Sigmoid colon (tissue), 7 donors: ENCODE results near the gene YWHAG. TPM values are rescaled to one million over a fixed set of nuclear protein-coding genes. Genes with fewer than 3 reads are reported as not detected.
"Not testable (repeated sequence)": the region's sequence is repeated elsewhere in the genome, so short reads cannot be mapped to it uniquely, and the experiment has no call there.

Experiments
- DNase-seq: peaks from one replicate; pipeline ENCODE4 v3.0.0-alpha.2; 2019
- H3K27ac ChIP-seq, 4 donors: fragments of 200-600 bp; sonication (generic); one replicate each; pipeline ENCODE4 v1.5.1; 2016 to 2019; ENCODE audit warnings: mild to moderate bottlenecking in 1 of 4
- H3K27me3 ChIP-seq, 3 donors: fragments of 200-600 bp; sonication (generic); one replicate each; pipeline ENCODE4 v1.5.1; 2019; ENCODE audit warnings: mild to moderate bottlenecking in 1 of 3
- H3K36me3 ChIP-seq, 4 donors: fragments of 200-600 bp; sonication (generic); one replicate each; pipeline ENCODE4 v1.5.1; 2016 to 2019
- H3K4me1 ChIP-seq, 4 donors: fragments of 200-600 bp; sonication (generic); one replicate each; pipeline ENCODE4 v1.5.1; 2017 to 2019
- H3K4me3 ChIP-seq, 4 donors: fragments of 200-600 bp; sonication (generic); one replicate each; pipeline ENCODE4 v1.5.1; 2017 to 2019; ENCODE audit warnings: mild to moderate bottlenecking in 2 of 4, moderate library complexity in 1 of 4
- H3K9me3 ChIP-seq, 4 donors: fragments of 200-600 bp in 3 of 4; sonication (generic) in 3 of 4; one replicate each; pipeline versions ENCODE4 v1.5.1 to v1.6.1; 2013 to 2019
- EP300 ChIP-seq, 4 donors: sonication (generic); formaldehyde crosslinking; IDR thresholded peaks; one replicate each; pipeline ENCODE4 v1.6.1; 2017; ENCODE audit warnings: antibody characterized with exemption in 4 of 4
- POLR2A ChIP-seq, 2 donors: fragments of 450-650 bp; IDR thresholded peaks; one replicate each; pipeline ENCODE4 v1.6.1; 2016; ENCODE audit warnings: antibody characterized with exemption in 2 of 2, mild to moderate bottlenecking in 2 of 2, moderate library complexity in 2 of 2
- POLR2AphosphoS5 ChIP-seq, 4 donors: sonication (generic); formaldehyde crosslinking; IDR thresholded peaks; one replicate each; pipeline ENCODE4 v1.6.1; 2017; ENCODE audit warnings: antibody characterized with exemption in 4 of 4
- WGBS, 2 donors: extraction: QIAGEN DNeasy Blood & Tissue Kit; methylation state at CpG; one replicate each; pipeline ENCODE4 v1.1.7; 2013; 5-methylcytosine and 5-hydroxymethylcytosine counted together
- intact Hi-C: fragments of 100-400 bp; cut with DNase I; formaldehyde crosslinking; loops from one replicate; pipeline ENCODE4 v1.15.1; 2023
- polyA plus RNA-seq, 3 donors: library from polyadenylated mRNA; stranded (reverse); fragments of 200-250 nt; gene quantifications; one replicate each; pipeline ENCODE4 v1.2.3, GENCODE V29; 2013
- total RNA-seq, 4 donors: library from RNA; depleted of rRNA; stranded (reverse); fragments of >200 nt; gene quantifications; one replicate each; pipeline ENCODE4 v1.1.0, GENCODE V29; 2016
- TF ChIP-seq, protein P1 (sequence below), 4 experiments: fragments of 450-650 bp in 3 of 4; fragments of 200-600 bp in 1 of 4; IDR thresholded peaks; one replicate each; pipeline ENCODE4 v1.5.1; 2016 to 2019; ENCODE audit warnings: antibody characterized with exemption in 4 of 4, mild to moderate bottlenecking in 3 of 4, moderate library complexity in 2 of 4
- donor health status: healthy with polysubstance abuse.
- donor health status: Bipolar disorder and iron deficiency.
- donor health status: healthy.

YWHAG gene
- total and polyA plus RNA-seq, 7 donors: 42.5 to 64.0 (median 54.2) TPM

DNA sequence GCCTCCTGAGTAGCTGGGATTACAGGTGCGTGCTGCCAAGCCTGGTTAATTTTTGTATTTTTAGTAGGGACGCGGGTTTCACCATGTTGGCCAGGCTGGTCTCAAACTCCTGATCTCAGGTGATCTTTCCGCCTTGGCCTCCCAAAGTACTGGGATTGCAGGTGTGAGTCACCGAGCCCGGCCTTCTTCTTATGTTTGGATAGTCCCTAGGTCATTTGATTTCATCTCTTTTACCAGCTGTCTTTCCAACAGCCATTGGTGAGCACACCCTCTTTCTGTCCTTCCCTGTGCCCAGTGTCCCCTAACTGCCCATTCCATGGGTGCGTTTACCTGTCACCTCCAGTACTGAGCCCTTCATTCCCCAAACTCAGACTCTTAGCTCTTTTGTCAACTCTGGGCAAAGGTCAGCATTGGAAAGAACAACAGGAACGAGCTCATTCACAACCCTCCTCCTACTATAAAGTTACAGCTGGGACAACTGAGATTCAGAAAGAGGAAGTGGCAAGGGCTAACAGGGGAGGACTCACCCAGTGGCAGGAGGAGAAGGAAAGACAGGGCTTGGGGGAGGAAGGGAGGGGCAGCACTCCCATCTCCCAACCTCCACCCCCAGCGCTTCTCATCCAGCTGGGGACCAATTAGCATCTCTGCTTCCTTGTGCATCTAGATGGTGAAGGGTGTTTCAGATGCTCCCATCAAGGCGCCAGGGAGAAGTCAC, 45.1 kb upstream of the YWHAG start:
- no peak for DNase-seq
- intact Hi-C loops: no loop called here

DNA sequence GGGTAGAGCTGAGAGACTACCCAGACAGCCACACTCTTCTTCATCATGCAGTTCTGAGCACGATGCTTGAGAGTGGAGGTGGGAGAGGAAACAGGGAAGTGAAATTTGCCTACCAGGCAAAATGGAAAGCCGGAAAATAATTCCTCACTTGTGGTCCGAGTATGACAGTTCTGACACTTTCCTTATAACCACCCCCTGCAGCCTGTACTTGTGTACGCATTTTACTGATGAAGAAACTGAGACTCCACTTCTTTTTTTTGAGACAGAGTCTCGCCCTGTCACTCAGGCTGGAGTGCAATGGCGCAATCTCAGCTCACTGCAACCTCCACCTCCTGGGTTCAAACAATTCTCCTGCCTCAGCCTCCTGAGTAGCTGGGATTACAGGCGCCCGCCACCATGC, 44.3 kb upstream of the YWHAG start:
- H3K27me3 ChIP-seq, H3K36me3 ChIP-seq, DNase-seq, intact Hi-C loops, H3K4me3 ChIP-seq, H3K4me1 ChIP-seq, H3K9me3 ChIP-seq: not testable (repeated sequence)
- peak overlapping the region in 2 of 4 donors; percentile 21 to 42 for H3K27ac ChIP-seq
- 87 to 88% methylated on average over 8 of the region's 8 CpGs for WGBS, 2 donors

More for the DNA sequence above, 45.1 kb upstream of the YWHAG start:
- TF ChIP-seq POLR2AphosphoS5 (IDR thresholded peaks at IDR 0.05) (no peak), POLR2A (IDR thresholded peaks at IDR 0.05) (no peak), EP300 (IDR thresholded peaks at IDR 0.05) (no peak)
- TF ChIP-seq, protein P1, sequence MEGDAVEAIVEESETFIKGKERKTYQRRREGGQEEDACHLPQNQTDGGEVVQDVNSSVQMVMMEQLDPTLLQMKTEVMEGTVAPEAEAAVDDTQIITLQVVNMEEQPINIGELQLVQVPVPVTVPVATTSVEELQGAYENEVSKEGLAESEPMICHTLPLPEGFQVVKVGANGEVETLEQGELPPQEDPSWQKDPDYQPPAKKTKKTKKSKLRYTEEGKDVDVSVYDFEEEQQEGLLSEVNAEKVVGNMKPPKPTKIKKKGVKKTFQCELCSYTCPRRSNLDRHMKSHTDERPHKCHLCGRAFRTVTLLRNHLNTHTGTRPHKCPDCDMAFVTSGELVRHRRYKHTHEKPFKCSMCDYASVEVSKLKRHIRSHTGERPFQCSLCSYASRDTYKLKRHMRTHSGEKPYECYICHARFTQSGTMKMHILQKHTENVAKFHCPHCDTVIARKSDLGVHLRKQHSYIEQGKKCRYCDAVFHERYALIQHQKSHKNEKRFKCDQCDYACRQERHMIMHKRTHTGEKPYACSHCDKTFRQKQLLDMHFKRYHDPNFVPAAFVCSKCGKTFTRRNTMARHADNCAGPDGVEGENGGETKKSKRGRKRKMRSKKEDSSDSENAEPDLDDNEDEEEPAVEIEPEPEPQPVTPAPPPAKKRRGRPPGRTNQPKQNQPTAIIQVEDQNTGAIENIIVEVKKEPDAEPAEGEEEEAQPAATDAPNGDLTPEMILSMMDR (IDR thresholded peaks at IDR 0.05): no peak
- Histone ChIP-seq H3K4me1 (no peaks in the 10 kb centered on the region), H3K4me3 (no peak overlapping the region), H3K36me3 (no peaks in the 10 kb centered on the region), H3K27me3 (no peaks in the 10 kb centered on the region), H3K27ac (peak overlapping the region in 3 of 4 donors; percentile 8 to 45 (median 42)), H3K9me3 (no peaks in the 10 kb centered on the region)
- WGBS, 2 donors: 40 to 73% methylated on average over 10 of the region's 10 CpGs

DNA sequence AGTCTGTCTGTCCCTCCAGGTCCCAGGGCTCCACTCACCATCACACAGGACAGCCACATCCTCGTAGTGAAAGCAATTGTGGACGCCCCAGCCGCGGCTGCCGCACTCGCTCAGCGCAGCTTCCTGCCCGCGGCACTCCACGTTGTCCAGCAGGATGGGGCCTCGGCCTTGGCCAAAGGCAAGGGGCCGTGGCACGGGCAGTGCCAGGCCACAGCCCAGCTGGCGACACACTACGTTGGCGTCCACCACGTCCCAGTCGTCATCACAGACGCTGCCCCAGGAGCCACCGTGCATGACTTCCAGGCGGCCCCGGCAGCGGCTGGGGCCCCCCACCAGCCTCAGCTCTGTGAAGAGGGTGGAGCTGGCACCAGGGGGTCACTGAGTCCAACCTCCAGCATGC, 41.5 kb upstream of the YWHAG start:
- no peak for TF ChIP-seq POLR2AphosphoS5 (IDR thresholded peaks at IDR 0.05)
- TF ChIP-seq POLR2A (IDR thresholded peaks at IDR 0.05): no peak
- TF ChIP-seq, protein P1 (IDR thresholded peaks at IDR 0.05): no peak
- no peak for TF ChIP-seq EP300 (IDR thresholded peaks at IDR 0.05)
- intact Hi-C loops: no loop called here
- no peak for DNase-seq
- no peaks in the 10 kb centered on the region for H3K27me3 ChIP-seq
- no peak overlapping the region for H3K27ac ChIP-seq
- H3K9me3 ChIP-seq: no peaks in the 10 kb centered on the region
- H3K4me3 ChIP-seq: no peak overlapping the region
- WGBS, 2 donors: 95 to 96% methylated on average over 23 of the region's 23 CpGs
- H3K4me1 ChIP-seq: peaks cover 0 to 15% (median 13%) of the 10 kb centered on the region in 4 donors
- H3K36me3 ChIP-seq: no peaks in the 10 kb centered on the region

DNA sequence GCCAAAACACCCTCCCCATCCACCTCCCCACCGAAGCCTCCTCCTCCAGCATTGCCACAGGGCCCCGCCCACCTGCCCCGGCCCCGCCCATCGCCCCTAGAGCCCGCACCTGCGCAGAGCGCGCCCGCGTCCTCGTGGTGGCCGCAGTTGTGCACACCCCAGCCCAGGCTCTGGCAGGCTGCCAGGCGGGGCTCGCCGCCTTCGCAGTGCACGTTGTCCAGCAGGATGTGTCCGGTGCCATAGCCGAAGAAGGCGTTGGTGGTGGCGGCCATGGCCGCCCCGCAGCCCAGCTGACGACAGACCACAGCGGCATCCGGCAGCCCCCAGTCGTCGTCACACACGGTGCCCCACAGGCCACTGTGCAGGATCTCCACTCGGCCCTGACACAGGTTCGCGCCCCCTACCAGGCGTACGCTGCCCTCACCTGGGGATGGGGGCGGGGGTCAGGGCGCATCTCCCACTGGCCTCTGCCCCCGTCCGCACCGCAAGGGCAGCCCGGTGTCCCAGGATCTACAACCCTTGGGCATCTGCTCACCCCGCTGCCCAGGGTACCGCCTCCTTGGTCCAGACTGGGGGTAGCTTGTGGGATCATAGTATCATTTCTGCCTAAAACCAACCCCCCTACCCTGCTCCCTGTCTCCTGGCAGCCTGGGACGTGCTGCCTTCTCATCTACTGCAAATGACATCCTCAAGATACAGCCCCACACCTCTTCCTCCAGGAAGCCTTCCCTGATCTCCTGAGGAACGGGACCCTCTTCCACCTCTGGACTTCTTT, 38.8 kb upstream of the YWHAG start:
- intact Hi-C loops: no loop called here
- Histone ChIP-seq H3K4me3 (peak overlapping the region; percentile 23 to 55 (median 46)), H3K36me3 (no peaks in the 10 kb centered on the region), H3K27me3 (no peaks in the 10 kb centered on the region), H3K4me1 (peaks cover 0 to 30% (median 18%) of the 10 kb centered on the region in 4 donors), H3K9me3 (no peaks in the 10 kb centered on the region), H3K27ac (peak overlapping the region in 3 of 4 donors; percentile 39 to 49 (median 44))
- DNase-seq: peak; percentile 89
- WGBS, 2 donors: 10 to 16% methylated on average over 45 of the region's 45 CpGs
- TF ChIP-seq POLR2A (IDR thresholded peaks at IDR 0.05) (no peak), POLR2AphosphoS5 (IDR thresholded peaks at IDR 0.05) (peak in 3 of 4 donors; percentile 23 to 51 (median 48))

DNA sequence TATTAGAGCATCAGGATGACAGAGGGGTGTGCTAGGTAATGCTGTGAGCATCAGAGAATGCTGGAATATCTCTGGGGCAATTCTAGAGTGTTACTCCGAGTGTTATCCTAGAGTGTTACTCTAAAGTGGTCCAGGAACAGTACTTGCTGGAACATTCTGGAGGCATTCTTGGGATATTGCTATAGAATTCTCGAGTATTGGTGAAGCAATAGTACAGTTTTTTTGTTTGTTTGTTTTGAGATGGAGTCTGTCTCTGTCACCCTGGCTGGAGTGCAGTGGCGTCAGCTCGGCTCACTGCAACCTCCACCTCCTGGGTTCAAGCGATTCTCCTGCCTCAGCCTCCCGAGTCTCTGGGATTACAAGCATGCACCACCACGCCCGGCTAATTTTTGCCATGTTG, 38.1 kb upstream of the YWHAG start:
- DNase-seq: no peak
- Histone ChIP-seq H3K27me3 (no peaks in the 10 kb centered on the region), H3K36me3 (no peaks in the 10 kb centered on the region), H3K4me1 (peaks cover 0 to 32% (median 21%) of the 10 kb centered on the region in 4 donors), H3K27ac (peak overlapping the region in 2 of 4 donors; percentile 44 to 49), H3K4me3 (peak overlapping the region in 3 of 4 donors; percentile 23 to 55 (median 50)), H3K9me3 (no peaks in the 10 kb centered on the region)
- intact Hi-C loops: no loop called here
- TF ChIP-seq, protein P1 (IDR thresholded peaks at IDR 0.05): no peak
- no peak for TF ChIP-seq POLR2A (IDR thresholded peaks at IDR 0.05)
- no peak for TF ChIP-seq EP300 (IDR thresholded peaks at IDR 0.05)
- no peak for TF ChIP-seq POLR2AphosphoS5 (IDR thresholded peaks at IDR 0.05)
- WGBS, 2 donors: 20 to 63% methylated on average over 8 of the region's 8 CpGs
